Stimulated activated CD4-positive, alpha-beta T cell treated with anti-CD3 and anti-CD28 coated beads, TNF-alpha, amount 100 ng/mL, for 24 hours (primary cell): ENCODE results near the gene UTP25.
A peak's percentile ranks its signal among the peaks of the same experiment; 100 is the strongest.
"Not testable (repeated sequence)": the region's sequence is repeated elsewhere in the genome, so short reads cannot be mapped to it uniquely, and the experiment has no call there.

ENCODE experiments used
- DNase-seq, 3 experiments: peaks; one replicate each; pipeline ENCODE4 v3.0.0-alpha.2; 2020; ENCODE audit warnings: low read depth in 3 of 3

UTP25 gene

GRCh38 chr1:209895709-209896108 is 67.9 kb downstream of the UTP25 start:
- peak in 1 of 3 experiments; percentile 14 for DNase-seq

- DNase-seq: no peak
Measured at GRCh38 chr1:209896346-209896745, 68.6 kb downstream of the UTP25 start.

GRCh38 chr1:209898271-209898670 is 70.5 kb downstream of the UTP25 start:
- not testable (repeated sequence) for DNase-seq

- not testable (repeated sequence) for DNase-seq
Measured at GRCh38 chr1:209898851-209899250, 71.1 kb downstream of the UTP25 start.

GRCh38 chr1:209899948-209900347 is 72.2 kb downstream of the UTP25 start:
- peak in 1 of 3 experiments; percentile 7 for DNase-seq

- no peak for DNase-seq
Measured at GRCh38 chr1:209900734-209901133, 73.0 kb downstream of the UTP25 start.

GRCh38 chr1:209901211-209901610 is 73.4 kb downstream of the UTP25 start:
- DNase-seq: no peak

- DNase-seq: not testable (repeated sequence)
Measured at GRCh38 chr1:209904774-209905173, 77.0 kb downstream of the UTP25 start.
